ENCODE results near the gene MAT1A.
"Not testable (repeated sequence)": the region's sequence is repeated elsewhere in the genome, so short reads cannot be mapped to it uniquely, and the experiment has no call there.

MAT1A gene

DNA sequence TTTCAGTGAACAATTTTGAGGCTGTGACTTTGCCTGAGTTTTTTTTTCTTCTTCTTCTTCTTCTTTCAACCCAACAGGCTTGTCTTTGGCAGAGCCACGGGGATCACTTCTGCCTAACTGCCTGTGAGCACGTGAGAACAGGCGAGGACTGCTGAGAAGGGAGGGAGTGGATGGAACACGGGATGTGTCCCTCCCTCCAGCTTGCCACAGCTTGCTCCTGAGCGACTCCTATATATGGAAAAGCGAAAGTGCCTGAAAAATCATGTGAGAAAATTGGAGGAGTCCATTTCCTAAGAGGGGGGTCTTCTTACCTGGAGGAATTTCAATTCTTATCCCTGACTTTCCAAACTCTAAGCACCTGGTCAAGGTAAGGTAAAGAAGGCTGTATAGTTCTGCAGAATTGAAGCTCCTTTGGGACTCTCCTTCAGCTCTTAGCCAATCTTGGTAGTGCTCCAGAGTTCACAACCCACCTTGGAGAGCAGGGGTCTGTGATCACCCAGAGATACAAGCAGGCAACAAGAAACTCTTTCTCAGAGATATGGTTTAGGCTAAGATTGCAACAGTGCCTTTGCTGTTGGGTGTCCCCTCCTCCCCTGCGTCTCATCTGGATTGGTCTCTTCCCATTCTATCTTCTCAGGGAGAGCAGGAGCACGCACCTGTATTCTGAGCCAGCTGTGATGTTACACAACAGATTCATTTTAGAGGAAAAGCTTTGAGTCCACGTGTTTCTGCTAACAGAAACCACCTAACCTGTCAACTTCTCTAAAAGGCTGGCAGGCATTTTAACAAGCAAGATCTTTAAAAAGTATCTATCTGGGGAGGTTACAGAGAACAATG lies at the start of gene MAT1A:
TSS of gene MAT1A (minus strand) at position 208 of the 837 bp plus-strand sequence. CDS start 235 bp downstream, outside the sequence.
- DNase-seq, result no peak

DNA sequence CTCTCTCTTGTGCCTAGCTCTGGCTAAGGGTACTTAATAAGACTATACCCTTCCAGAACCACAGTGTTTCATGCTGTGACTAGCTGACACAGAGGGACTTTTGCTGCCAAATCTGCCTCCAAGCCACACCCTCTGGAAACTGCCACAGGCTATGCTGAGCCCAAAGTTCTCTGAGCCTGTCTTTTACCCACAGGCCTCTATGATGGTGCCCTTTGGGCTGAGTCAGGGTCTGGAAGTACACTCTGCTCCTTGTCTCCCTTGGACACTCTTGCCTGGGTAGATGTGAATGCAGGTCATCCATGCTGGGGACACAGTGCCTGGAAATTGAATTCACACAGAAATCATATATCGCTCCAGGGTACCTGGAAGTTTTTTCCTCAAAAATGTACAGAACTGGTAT lies 44.5 kb upstream of the MAT1A start:
- DNase-seq, result no peak

DNA sequence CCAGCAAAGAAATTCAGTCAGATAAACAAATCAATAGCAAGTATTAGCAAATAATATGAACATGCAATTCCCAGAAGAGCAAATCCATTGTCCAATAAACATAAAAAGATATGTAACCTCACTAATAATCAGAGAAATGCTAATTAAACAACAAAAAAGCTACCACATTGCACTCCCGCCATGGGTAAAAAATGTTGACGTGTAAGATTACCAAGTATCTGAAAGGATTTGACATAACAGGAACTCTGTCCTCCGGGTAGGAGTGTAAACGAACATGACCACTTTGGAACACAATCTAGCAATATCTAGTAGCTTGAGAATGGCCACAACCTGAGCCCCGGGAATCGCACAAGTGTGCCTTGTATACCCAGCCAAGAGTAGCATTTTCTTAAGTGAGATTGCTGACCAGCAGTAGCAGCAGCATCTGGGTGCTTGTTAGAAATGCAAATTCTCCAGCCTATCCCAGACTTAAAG lies 35.5 kb upstream of the MAT1A start:
- DNase-seq, result no peak

DNA sequence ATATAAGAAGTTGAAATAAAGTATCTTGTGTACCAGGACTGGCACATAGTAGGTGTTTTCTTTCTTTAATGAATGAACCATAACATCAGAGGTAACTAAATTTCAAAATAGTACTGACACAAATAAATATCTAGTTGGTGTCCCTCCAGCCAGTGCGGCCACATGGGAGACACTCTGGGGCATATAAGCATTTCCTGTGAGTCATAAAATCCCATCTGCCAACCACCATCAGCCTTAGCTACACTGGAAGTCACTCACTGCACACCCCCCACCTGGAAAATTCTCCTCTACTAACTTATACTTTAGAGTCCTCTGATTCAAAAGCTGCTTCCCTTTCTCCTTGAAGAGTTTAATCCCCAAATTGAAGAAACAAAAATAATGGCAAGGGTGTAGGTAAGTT lies 34.6 kb upstream of the MAT1A start:
- no peak for DNase-seq

DNA sequence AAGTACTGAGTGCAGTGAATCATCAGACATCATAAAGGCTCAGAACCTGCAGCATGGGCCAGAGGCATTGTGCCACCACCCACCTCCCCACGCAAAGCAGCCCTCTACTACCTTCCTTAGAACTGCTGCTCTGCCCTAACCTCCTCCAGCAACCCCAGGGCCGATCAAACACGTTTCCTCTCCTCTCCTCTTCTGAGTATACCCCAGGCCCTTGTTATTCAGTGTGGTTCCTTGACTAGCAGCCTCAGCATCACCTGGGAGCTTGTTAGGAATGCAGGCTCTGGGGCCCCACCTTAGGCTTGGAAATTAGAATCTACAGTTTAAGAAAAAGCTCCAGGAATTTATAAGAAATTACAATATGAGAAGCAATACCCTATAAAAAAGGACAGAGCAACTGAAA lies 33.9 kb upstream of the MAT1A start:
- no peak for DNase-seq

DNA sequence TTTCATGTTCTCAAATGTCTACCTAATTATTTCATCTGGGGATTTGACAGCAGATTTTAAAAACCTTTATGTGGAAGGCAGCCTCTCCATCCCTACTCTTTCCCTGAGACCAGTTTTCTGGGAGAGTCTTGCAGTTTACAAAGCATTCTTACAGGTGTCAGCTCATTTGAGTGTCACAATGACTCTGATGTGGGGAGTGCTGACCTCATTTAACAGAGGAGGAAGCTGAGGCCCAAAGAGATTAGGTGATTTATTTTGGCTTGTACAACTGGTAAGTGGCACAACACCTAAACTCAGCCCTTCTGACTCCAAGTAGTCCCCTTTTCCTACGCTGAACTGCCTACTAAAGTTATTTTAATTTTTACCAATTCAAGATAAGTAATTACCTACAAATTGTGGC lies 33.3 kb upstream of the MAT1A start:
- no peak for DNase-seq

DNA sequence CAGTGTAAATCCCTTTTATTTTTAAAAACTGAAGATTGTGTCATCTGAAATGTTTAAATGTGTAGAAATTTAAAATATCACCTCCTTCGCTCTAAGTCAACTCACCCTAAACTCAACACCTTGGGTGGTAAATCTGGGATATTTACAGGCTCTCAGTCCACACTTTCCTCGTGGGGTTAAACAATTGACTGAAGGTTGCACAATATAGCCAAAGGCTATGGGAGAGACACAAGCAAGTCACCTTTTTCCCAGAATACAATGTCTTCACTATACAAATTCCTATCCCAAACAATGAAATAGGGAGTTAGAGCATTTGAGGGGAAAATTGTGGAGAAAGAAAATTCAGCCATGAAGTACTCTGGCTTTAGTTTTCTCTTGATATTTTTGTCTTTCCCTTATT lies 32.7 kb upstream of the MAT1A start:
- DNase-seq, result no peak

DNA sequence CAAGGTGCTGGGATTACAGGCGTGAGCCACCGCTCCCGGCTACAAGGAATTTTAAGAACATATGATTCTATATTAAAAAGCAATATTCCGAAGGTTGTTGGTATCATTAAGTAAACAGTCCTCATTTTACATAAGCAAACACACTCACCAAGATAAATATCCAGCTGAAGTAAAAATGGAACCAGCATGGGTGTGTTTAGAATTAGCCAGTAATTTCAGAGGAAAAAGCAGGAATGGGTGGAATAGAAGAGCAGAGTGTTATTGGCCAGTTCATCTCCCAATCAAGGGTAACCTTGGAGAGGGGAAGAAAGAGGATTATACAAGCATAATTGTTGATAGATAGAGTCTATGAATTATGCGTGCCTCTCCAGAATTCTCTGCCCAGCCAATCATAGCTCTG lies 31.7 kb upstream of the MAT1A start:
- no peak for DNase-seq

DNA sequence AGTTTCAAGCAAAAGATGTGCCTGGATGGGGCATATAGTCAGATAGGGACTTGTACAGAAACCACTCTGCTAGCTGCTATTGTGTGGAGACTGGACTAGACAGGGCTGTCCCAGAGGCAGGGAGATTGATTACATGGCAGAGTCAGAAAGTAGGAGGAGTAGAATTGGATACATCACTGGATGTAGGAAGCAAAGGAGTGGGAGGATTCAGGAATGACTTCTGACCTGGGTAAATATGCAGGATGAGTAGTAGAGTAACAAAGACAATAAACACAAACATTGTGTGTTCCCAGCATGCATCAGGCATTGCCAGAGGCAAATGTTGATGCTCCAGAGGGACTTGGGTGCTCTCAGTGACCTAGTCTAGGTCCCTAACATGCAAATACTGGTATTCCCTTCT lies 30.9 kb upstream of the MAT1A start:
- no peak for DNase-seq

DNA sequence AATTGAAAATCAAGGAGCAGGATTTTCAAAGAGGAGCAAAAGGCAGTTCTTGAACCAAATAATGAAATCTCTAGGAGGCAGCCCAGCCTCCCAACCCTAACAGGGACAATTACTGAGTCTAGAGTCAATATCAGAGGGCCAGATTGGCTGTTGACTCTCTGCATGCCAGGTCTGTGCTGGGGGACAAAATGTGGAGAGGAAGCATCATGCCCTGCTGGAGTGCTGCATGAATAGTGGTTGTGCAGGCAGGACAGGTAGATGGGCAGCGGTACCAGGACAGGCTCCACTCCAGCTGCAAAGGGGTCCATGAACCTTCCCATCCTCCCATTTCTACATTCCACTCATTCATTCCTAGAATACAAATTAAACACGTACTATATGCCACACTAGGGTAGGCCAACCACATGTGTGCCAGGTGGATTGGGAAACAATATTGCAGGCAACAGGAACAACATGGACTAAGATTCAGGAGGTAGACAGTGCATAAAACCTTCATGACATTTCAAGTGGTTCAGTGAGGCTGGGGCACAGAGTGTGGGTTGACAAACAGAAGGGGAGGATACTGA lies 30.4 kb upstream of the MAT1A start:
- DNase-seq, result no peak

DNA sequence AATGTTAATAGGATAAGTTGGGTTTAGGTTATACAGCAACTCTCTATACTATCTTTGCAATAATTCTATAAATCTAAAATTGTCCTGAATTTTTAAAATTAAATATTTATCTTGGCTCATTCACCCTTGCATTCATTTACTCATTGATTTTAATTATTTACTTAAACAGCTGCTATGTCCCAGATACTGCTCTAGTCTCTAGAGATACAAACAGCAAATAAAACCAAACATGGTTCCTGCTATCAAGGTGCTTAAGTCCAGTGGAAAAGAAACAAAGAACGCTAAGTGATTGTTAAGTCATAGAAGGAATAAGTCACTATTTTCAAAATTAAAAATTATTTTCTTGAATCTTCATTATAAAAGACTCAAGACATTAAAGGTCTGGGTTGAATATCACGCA lies 29.9 kb upstream of the MAT1A start:
- no peak for DNase-seq

DNA sequence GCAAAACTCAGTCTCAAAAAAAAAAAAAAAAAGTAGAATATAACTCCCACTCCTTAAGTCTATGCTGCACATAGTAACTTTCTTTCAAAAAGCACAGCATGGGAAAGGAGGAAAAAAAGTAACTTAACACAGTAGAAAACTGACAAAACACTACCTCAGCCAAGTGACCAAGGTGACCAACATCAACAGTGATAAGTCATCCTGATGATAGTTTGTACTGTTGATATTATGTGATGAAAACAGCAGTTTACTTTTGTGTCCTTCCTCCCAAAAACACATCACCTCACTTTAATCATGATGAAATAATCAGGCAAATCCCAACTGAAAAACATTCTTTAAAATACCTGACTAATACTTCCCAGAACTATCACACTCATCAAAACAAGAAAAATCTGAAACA lies 29.3 kb upstream of the MAT1A start:
- no peak for DNase-seq

DNA sequence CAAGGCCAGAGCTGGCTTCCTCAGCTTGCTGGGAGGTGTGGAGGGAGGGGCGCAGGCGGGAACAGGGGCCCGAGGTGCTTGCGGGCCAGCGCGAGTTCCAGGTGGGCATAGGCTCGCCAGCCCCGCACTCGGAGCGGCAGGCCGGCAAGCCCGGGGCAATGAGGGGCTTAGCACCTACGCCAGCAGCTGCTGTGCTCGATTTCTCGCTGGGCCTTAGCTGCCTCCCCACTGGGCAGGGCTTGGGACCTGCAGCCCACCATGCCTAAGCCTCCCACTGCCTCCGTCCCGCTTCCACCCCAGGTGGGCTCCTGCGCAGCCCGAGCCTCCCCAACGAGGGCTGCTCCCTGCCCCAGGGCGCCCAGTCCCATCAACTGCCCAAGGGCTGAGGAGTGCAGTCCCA lies 25.9 kb upstream of the MAT1A start:
- DNase-seq, result no peak

DNA sequence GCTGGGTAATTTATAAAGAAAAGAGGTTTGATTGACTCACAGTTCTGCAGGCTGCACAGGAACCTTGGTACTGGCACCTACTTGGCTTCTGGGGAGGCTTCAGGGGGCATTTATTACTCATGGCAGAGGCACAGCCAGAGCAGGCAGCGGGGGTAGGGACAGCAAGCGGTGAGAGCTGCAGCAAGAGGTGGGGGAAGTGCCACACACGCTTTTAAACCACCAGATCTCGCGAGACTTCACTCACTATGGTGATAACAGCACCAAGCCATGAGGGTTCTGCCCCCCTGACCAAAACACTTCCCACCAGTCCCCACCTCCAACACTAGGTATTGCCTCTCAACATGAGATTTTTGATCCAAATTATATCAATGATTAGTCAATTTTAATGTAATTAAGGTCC lies 24.1 kb upstream of the MAT1A start:
- no peak for DNase-seq

DNA sequence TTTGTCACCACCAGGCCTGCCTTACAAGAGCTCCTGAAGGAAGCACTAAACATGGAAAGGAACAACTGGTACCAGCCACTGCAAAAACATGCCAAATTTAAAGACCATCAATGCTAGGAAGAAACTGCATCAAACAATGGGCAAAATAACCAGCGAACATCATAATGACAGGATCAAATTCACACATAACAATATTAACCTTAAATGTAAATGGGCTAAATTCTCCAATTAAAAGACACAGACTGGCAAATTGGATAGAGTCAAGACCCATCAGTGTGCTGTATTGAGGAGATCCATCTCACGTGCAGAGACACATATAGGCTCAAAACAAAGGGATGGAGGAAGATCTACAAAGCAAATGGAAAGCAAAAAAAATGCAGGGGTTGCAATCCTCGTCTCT lies 16.5 kb upstream of the MAT1A start:
- not testable (repeated sequence) for DNase-seq

DNA sequence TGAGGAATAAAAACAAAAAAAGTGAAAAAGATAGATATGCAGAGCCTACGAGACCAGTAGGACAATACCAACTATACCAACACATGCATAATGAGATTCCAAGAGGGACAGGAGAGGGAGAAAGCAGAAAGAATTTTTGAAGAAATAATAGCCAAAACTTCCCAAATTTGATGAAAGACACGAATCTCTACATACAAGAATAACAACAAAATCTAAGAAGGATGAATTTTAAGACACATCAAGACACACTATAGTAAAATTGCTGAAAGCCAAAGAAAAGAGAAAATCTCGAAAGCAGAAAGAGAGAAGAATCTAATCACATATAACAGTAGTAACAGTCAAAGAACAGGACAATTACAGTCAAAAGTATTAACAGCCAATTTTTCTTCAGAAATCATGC lies 7.5 kb upstream of the MAT1A start:
- no peak for DNase-seq

DNA sequence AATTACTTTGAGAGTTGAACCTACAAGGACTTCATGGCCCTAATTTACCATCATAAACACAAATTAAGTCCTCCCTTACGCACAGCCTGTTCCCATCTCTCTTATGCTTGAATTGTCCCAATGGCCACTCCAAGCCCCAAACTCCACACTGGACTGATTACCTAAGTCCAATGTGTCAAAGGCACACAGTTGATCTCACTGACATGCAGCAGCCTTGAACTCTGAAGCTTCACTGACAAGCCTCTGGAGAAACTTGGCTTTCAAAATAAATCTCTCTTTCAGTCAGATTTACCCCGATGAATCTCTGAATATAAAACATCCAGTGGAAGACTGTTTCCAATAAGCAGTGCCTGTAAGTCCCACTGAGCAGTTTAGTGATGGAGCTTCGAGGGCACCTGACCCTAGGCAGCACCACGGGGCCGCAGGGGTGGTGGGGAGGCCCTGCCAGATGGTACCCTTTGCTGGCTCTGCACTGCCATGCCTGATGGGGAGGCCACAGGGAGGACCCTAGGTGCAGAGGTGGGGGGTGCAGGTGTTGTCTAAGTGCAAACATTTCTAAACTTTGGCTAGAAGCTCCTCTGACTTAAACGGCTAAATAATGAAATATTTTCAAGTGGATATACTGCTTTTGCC lies 3.3 kb upstream of the MAT1A start:
- DNase-seq, result no peak

DNA sequence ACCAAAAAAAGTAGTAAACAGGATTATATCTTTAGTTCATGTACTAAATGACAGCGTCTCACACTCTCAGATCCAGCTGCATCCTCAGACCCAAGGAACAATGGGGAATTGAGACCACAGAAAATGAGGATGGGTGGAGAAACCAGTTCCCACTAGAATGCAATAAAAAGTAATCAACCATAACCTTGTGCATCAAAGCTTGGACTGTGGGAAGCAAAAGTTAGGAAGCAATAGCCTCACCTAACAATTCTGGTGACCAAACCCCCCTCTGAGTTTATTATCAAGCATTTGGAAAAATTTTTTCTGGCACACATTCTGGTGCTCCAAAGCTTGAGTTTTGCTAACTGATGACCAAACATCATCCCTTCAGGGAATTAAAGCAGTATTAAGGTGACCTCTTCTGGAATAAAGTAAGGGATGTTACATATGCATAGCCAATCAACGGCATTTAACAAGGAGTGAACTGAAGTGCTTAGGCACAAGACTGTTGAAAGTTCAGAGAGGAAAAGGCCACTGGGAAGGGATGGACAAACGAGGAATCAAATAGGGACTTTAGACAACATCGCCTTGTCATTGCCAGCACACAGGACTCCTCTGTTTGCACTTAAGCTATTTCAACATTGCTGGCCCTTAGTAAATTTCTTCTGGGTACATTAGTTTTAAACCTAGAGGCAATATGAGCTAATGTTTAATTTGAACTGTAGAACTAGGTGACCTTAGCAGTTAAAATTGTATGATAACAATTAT lies 1.2 kb upstream of the MAT1A start:
- no peak for DNase-seq

DNA sequence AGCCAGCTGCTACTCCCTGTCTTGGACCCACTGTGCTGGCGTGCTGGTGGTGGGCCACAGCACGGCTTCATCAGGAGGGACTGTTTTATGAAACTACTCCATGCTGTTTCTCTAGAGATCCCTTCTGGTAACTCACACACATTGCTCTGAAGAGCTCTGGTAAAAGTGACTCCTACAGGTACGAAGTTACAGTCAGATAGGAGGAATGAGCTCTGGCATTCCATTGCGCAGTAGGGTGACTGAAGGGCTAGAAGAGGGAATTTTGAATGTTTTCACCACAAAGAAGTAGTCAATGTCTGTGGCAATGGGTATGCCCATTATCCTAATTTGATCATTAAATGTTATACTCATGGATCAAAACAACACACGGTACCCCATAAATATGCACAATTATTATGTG lies 609 bp downstream of the MAT1A start:
- no peak for DNase-seq

DNA sequence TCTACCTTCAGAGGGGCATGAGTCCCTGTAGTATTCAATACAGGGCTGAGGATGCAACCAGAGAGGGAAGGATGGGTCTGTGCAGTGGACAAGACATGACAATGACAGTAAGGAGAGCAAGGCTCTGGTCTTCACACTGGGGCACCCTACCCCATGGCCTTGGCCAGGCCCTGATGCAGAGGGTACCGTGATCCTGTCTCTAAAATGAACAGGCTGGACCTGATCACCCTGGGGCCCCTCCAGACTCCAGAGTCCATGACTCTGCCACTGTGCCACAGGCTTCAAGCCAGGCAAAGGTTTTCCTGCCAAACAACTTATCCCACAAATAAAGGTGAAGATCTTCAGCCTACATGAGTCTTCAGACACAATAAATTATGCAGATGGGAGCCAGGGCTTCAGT lies 4.9 kb downstream of the MAT1A start:
- no peak for DNase-seq

DNA sequence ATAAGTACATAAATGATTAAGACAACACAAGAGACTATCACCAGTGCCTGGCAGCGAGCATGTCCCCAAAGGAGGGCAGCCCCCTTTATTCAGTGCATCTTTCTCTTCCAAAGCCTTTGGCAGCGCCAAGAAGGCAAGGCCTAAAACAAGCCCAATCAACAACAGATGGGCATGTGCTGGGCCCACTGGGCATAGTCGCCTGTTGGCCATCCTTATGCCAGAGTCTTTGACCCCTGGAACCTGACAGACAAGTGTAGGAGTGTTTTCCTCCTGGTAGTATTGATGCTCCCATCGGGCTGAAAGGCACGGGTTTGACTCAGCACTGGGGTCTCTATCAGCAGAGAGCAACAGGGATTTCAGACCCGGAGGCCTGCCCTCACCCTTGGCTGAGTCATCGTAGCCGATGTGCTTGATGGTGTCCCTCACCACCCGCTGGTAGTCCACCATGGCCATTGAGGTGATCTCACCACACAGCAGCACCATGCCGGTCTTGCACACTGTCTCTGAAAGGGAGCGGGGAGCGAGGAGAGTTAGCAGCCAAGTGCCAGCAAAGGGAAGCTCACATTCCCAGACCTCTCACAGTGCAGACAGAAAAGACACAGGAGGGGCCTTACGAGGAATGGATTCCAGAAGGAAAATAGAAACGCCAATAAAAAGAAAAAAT lies 5.8 kb downstream of the MAT1A start:
- DNase-seq, result no peak

DNA sequence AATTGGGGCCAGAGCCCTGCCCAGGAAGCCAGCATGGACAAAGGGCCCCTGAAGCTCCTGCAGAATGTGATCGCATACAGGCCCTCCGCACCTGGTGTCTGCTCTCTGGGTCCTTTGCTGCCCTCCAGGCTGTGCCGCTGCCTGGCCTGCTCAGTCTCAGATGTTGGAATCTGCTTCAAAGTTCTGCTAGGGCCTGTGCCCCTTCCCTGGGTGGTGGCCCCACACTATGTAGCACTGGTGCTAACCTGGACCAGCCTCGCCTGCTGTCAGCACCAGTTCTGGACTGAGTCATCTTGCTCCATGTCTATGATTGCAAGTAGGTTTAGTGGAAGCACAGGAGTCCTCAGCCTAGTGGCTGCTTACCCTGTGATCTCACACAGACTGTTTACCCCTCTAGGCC lies 6.3 kb downstream of the MAT1A start:
- DNase-seq, result no peak
